HEK293 (cell line): ENCODE data around the gene HEBP1.

Source experiments
- GFI1B ChIP-seq: fragments of 450-650 bp; formaldehyde crosslinking; IDR thresholded peaks from 2 replicates; pipeline ENCODE4 v1.5.1; 2016; ENCODE audit warnings: missing biosample characterization, missing genetic modification characterization
- GLIS2 ChIP-seq: fragments of 450-650 bp; formaldehyde crosslinking; IDR thresholded peaks from 2 replicates; pipeline ENCODE4 v1.5.1; 2016; ENCODE audit warnings: missing biosample characterization, missing genetic modification characterization
- HOXA7 ChIP-seq: sonication (generic); formaldehyde crosslinking; IDR thresholded peaks from 2 replicates; pipeline ENCODE4 v1.8.1; 2022; ENCODE audit warnings: missing genetic modification reagents, borderline replicate concordance
- YY1 ChIP-seq: fragments of 450-650 bp; formaldehyde crosslinking; IDR thresholded peaks from 2 replicates; pipeline ENCODE4 v1.5.1; 2018; ENCODE audit warnings: missing biosample characterization, missing genetic modification characterization
- ZNF138 ChIP-seq: fragments of 450-650 bp; formaldehyde crosslinking; IDR thresholded peaks from 2 replicates; pipeline ENCODE4 v1.5.1; 2016; ENCODE audit warnings: missing biosample characterization, missing genetic modification characterization, borderline replicate concordance
- ZNF155 ChIP-seq: fragments of 450-650 bp; formaldehyde crosslinking; IDR thresholded peaks from 2 replicates; pipeline ENCODE4 v1.5.1; 2016; ENCODE audit warnings: missing biosample characterization, missing genetic modification characterization
- ZNF274 ChIP-seq, 2 experiments: fragments of 200-500 bp in 1 of 2; fragments of 450-650 bp in 1 of 2; sonication (Bioruptor generic) in 1 of 2; formaldehyde crosslinking in 1 of 2; IDR thresholded peaks; 2 replicates each; pipeline versions ENCODE4 v1.5.1 to v1.6.1; 2014 to 2016; ENCODE audit warnings: borderline replicate concordance in 1 of 2, inconsistent platforms in 1 of 2, low read length in 1 of 2, missing biosample characterization in 1 of 2, missing genetic modification characterization in 1 of 2
- ZNF335 ChIP-seq: fragments of 450-650 bp; formaldehyde crosslinking; conservative IDR thresholded peaks from 2 replicates; pipeline ENCODE4 v1.5.1; 2016; ENCODE audit warnings: missing biosample characterization, missing genetic modification characterization
- ZNF549 ChIP-seq: fragments of 450-650 bp; IDR thresholded peaks from 2 replicates; pipeline ENCODE4 v1.5.1; 2018; ENCODE audit warnings: missing biosample characterization, missing genetic modification characterization, mild to moderate bottlenecking, inconsistent platforms, moderate library complexity
- ZNF768 ChIP-seq: fragments of 450-650 bp; formaldehyde crosslinking; IDR thresholded peaks from 2 replicates; pipeline ENCODE4 v1.5.1; 2018; ENCODE audit warnings: missing biosample characterization, mild to moderate bottlenecking, missing genetic modification characterization
- TF ChIP-seq, protein P1 (sequence below): fragments of 450-650 bp; formaldehyde crosslinking; IDR thresholded peaks from 2 replicates; pipeline ENCODE4 v1.5.1; 2016; ENCODE audit warnings: missing biosample characterization, missing genetic modification characterization
- TF ChIP-seq, protein P2 (sequence below): fragments of 450-650 bp; formaldehyde crosslinking; IDR thresholded peaks from 2 replicates; pipeline ENCODE4 v1.5.1; 2016; ENCODE audit warnings: missing biosample characterization, missing genetic modification characterization
- TF ChIP-seq, protein P3 (sequence below): fragments of 450-650 bp; formaldehyde crosslinking; IDR thresholded peaks from 2 replicates; pipeline ENCODE4 v1.5.1; 2016; ENCODE audit warnings: missing biosample characterization, missing genetic modification characterization, low read depth
- TF ChIP-seq, protein P4 (sequence below): fragments of 450-650 bp; formaldehyde crosslinking; IDR thresholded peaks from 2 replicates; pipeline ENCODE4 v1.5.1; 2016; ENCODE audit warnings: missing biosample characterization, missing genetic modification characterization, borderline replicate concordance

DNA sequence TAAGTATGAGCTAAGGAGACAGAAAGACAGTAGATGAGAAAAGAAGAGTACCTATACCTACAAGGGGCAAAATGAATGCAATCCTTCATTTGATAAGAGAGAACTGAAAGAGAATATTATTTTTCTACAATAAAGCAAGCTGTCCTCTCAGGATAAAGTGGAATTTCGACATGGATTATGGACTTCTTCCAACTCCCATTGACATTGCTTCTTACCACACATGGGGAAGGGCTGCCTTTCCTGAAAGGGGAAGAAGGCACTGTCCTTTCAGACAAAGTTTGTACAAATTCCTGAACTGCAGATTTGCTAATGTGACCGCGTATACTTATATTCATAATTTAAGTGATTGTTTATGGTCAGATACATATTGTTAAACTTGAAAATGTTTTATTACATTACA is 4.3 kb upstream of the HEBP1 start:
- TF ChIP-seq, protein P1, sequence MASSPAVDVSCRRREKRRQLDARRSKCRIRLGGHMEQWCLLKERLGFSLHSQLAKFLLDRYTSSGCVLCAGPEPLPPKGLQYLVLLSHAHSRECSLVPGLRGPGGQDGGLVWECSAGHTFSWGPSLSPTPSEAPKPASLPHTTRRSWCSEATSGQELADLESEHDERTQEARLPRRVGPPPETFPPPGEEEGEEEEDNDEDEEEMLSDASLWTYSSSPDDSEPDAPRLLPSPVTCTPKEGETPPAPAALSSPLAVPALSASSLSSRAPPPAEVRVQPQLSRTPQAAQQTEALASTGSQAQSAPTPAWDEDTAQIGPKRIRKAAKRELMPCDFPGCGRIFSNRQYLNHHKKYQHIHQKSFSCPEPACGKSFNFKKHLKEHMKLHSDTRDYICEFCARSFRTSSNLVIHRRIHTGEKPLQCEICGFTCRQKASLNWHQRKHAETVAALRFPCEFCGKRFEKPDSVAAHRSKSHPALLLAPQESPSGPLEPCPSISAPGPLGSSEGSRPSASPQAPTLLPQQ = no peak
- no peak for TF ChIP-seq GFI1B
- TF ChIP-seq, protein P2, sequence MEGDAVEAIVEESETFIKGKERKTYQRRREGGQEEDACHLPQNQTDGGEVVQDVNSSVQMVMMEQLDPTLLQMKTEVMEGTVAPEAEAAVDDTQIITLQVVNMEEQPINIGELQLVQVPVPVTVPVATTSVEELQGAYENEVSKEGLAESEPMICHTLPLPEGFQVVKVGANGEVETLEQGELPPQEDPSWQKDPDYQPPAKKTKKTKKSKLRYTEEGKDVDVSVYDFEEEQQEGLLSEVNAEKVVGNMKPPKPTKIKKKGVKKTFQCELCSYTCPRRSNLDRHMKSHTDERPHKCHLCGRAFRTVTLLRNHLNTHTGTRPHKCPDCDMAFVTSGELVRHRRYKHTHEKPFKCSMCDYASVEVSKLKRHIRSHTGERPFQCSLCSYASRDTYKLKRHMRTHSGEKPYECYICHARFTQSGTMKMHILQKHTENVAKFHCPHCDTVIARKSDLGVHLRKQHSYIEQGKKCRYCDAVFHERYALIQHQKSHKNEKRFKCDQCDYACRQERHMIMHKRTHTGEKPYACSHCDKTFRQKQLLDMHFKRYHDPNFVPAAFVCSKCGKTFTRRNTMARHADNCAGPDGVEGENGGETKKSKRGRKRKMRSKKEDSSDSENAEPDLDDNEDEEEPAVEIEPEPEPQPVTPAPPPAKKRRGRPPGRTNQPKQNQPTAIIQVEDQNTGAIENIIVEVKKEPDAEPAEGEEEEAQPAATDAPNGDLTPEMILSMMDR (tag by site-specific recombination) = no peak
- TF ChIP-seq GLIS2 (tag by site-specific recombination) = no peak
- no peak for TF ChIP-seq YY1 (tag by site-specific recombination)
- no peak for TF ChIP-seq ZNF274 (IDR thresholded peaks at IDR 0.05; ENCODE audit: low read length)
- TF ChIP-seq ZNF274 (tag by site-specific recombination; IDR thresholded peaks at IDR 0.05; ENCODE audit: borderline replicate concordance) = no peak
- TF ChIP-seq ZNF155 (tag by site-specific recombination) = no peak
- TF ChIP-seq HOXA7 (CRISPR knock-in tag) = no peak
- TF ChIP-seq ZNF335 (tag by site-specific recombination) = no peak
- TF ChIP-seq ZNF549 (tag by site-specific recombination) = no peak
- TF ChIP-seq ZNF768 = no peak
- TF ChIP-seq, protein P3, sequence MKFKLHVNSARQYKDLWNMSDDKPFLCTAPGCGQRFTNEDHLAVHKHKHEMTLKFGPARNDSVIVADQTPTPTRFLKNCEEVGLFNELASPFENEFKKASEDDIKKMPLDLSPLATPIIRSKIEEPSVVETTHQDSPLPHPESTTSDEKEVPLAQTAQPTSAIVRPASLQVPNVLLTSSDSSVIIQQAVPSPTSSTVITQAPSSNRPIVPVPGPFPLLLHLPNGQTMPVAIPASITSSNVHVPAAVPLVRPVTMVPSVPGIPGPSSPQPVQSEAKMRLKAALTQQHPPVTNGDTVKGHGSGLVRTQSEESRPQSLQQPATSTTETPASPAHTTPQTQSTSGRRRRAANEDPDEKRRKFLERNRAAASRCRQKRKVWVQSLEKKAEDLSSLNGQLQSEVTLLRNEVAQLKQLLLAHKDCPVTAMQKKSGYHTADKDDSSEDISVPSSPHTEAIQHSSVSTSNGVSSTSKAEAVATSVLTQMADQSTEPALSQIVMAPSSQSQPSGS = no peak
- TF ChIP-seq ZNF138 (tag by site-specific recombination) = no peak
- TF ChIP-seq, protein P4, sequence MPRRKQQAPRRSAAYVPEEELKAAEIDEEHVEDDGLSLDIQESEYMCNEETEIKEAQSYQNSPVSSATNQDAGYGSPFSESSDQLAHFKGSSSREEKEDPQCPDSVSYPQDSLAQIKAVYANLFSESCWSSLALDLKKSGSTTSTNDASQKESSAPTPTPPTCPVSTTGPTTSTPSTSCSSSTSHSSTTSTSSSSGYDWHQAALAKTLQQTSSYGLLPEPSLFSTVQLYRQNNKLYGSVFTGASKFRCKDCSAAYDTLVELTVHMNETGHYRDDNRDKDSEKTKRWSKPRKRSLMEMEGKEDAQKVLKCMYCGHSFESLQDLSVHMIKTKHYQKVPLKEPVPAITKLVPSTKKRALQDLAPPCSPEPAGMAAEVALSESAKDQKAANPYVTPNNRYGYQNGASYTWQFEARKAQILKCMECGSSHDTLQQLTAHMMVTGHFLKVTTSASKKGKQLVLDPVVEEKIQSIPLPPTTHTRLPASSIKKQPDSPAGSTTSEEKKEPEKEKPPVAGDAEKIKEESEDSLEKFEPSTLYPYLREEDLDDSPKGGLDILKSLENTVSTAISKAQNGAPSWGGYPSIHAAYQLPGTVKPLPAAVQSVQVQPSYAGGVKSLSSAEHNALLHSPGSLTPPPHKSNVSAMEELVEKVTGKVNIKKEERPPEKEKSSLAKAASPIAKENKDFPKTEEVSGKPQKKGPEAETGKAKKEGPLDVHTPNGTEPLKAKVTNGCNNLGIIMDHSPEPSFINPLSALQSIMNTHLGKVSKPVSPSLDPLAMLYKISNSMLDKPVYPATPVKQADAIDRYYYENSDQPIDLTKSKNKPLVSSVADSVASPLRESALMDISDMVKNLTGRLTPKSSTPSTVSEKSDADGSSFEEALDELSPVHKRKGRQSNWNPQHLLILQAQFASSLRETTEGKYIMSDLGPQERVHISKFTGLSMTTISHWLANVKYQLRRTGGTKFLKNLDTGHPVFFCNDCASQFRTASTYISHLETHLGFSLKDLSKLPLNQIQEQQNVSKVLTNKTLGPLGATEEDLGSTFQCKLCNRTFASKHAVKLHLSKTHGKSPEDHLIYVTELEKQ (tag by site-specific recombination) = no peak
